Ramos (cell line): Measurements from ENCODE around the gene LIN7A.
"Not testable (repeated sequence)": the region's sequence is repeated elsewhere in the genome, so short reads cannot be mapped to it uniquely, and the experiment has no call there.

Source experiments
- in situ Hi-C: fragments of 300-500 bp; cut with MboI; formaldehyde crosslinking; loops from one replicate; pipeline ENCODE4 v1.14.3; 2022; ENCODE audit warnings: low sequenced_read_pairs; ENCODE audit not compliant: unreplicated experiment

Gene LIN7A

DNA sequence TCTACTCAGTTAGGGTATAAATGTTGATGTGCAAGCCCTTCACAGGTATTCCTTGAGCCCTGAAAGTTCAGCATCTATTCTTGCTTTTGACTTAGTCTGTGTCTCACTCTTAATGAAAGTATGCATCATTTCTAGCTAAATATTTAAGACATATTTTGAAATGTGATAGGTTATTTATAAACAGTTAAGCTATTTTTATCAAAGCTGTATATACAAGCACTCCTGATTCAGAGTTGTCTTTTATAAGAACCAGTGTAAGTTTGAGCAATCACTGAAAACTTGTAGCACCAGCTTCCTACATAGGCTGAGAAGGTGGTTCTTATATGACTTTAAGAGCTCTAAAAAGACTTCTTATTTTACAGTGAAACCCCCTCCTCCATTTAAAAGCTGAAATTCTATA, 122.4 kb downstream of the LIN7A start:
- in situ Hi-C loops = no loop called here

DNA sequence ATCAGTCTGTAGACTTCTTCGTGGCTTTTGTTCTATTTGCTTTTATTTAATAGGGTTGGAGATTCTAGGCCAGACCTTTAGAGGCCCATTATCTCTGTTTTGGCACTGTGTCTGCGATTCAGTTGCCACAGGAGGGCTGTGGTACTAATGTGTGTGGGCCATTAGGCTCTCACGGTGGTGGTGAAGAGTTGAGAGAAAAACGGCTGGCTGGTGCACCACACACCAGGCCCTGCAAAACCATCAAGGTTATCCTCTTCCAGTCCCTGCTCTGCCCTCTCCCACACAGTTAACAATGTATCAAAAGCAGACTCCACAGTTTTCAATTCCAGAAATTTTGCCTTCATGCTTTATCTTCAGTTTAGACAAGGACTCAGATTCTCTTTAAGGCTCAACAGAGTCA, 123.3 kb downstream of the LIN7A start:
- in situ Hi-C loops = no loop called here

DNA sequence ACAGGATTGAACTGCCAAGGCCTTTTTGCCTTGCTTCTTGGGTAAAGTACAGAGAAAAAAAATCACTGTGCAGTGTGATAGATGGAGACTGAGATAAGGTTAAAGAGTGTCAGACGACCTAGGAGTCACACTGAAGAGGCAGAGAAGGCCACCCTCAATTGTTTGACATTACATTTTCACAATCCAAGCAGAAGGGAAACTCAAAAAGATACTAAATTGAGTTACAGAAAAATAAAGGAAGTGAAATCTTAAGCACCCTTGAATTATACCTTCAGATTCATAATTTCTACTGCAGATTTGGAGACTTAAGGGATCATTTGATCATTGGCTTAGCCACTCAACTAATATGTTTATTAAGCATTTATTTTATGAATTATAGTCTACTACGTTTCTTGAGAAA, 123.9 kb downstream of the LIN7A start:
- in situ Hi-C loops = no loop called here

DNA sequence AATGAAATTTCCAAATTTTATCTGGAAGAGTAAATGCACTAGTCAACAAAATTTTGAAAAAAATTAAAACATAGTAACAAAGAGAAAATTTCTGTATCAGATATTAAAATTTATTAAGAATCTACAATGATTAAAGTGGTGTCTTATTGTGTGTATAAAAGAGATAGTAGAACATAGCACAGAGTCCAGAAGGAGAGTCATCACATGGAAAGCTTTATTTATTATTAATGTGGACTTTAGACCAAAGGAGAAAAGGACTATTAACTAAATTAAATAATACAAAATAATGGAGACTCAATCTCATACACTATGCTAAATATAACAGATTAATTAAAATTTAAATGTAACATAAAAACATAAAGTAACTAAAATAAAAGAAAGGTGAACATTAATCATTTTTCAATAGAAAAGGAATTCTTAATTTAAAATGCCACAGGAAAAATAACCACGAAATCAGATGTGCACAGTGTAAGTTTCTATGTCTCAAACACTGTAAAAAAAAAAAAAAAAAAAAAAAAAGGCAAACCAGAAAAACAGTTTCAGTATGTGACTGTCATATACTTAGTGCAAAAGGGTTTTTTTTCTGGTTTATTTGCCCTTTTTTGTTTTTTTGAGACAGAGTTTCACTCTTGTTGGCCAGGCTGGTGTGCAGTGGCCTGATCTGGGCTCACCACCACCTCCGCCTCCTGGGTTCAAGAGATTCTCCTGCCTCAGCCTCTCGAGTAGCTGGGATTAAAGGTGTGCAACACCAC, 125.6 kb downstream of the LIN7A start:
- in situ Hi-C loops = no loop called here

DNA sequence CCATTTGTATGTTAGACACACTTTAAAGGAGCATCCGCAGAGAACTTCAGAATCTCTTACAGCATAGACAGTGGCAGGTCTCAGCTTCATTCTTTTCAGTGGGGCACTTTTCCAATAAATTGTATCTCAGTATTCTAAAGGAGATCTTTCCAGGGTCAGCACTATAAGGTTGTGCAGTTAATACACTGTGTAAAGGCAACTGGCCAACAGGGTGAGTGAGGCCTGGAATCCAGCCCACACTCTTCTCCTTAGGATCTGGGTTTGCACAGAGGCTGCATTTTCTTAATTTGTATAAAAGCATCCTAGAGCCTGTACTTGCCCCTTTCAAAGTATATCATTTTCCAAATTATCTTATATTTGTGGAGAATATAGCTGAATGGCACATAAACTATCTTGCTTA, 126.9 kb downstream of the LIN7A start:
- in situ Hi-C loops = no loop called here

DNA sequence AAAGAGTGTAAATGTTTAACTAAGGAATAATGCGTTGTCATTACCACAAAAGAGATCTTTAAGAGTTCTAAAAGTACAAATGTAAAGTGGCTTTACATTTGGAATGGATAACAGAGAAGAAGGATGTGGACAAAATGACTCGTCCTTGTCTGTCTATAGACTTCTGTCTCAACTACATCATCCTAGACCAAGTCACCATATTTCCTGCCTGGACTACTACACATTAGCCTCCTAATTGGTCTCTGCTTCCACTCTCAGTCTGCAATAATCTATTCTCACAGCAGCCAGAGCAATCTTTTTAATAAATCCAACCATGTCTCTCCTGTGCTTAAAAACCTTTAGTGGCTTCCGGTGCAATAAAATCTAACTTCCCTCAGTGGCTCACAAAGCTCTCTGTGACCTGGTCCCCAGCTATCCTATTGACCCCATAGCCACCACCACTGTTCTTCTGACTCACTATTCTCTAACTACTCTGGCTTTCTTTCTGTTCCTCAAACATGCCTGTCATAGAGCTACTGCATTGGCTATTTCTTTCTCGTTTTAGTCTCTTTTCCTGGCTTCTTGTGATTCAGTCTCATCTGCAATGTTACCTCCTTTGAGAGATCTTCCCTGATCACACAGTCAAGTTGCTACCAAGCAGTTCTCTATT, 130.0 kb downstream of the LIN7A start:
- in situ Hi-C loops = no loop called here

DNA sequence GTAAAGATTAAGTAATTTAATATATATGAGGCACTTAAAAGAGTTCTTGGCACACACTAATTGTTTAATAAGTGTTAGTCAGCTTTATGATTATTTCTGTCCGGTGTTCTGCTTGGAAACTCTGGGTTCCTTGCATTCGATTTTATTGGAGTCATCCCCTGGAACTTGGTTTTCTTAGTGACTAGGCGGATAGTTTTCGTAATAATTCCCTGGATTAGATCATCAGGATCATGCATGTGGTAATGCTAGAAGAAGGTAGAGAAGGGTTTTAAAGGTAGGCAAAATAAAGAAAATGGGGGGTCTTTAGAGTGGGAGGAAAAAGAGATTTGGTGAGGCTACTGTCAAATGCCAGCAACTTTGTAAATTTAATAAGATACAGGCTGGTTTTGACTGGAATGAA, 132.6 kb downstream of the LIN7A start:
- in situ Hi-C loops = no loop called here

DNA sequence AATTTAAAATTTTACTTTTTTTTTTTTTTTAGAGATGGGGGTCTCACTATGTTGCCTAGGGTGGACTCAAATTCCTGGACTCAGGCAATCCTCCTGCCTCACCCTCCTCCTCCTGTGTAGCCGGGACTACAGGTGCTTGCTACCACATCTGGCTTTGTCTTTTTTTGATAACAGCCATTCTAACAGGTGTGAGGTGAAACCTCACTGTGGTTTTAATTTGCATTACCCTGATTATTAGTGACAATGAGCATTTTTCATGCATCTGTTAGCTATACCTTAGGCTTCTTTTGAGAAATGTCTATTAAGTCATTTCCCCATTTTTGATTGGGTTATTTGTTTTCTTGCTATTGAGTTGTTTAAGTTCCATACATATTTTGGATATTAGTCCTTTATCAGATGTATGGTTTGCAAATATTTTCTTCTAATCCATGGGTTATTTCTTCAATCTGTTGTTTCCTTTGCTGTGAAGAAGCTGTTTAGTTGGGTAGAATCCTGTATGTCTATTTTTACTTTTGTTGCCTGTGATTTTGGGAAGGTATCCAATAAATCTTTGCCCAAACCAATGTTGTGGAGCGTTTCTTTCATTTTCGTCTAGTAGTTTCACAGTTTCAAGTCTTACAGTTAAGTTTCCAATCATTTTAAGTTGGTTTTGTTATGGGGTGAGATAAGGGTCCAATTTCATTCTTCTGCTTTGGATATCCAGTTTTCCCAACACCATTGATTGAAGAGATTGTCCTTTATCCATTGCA, 134.9 kb downstream of the LIN7A start:
- in situ Hi-C loops = no loop called here

DNA sequence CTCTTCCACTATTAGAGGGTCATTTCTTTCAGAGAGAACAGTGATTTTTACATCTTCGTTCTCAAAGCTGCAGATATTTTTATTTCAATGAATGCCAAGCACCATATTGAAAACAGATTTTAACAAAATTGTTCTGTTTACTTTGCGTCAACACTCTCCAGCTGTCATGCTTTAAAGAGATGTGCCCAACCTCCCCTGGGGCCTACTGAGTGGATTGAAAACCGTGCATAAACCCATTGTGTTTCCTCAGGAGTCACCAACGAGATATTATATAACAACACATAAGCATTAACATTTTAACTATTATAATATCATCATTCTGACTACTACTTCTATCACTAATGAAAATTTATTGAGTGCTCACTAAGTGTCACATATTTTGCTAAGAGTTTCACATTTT, 139.5 kb downstream of the LIN7A start:
- in situ Hi-C loops = no loop called here

DNA sequence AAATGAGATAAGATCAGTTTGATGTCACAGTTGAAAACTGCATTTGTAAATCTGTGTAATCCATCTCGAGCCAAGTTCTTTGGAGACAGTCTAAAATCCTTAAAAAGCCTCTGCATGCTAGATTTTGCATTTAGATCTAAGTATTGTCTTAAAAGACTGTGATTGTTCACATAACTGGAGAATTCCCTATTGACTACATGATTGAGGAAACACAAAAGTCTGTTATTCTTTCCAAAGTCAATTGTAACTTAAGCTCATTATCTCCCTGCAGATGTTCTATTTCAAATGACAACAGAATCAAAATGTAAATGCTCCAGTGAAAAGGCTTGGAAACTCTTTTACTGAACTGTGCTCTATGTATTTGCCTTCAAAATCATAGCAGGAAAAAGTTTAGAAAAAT, 143.2 kb downstream of the LIN7A start:
- in situ Hi-C loops = no loop called here

DNA sequence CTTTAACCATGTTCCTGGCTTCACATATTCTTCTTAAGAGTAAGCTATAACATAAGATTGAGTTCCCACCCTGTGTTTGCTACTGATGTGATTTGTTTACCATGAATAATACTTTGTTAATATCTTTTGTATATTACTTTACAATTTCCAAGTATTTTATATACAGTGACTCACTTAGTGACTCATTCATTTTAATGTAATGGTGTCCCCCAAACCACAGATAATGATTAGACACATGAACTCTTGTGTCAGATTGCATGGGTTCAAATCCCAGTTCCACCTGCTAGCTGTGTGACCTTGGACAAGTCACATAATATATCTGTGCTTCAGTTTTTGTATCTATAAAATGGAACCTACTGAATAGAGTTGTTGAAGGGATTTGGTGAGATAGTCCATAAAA, 144.9 kb downstream of the LIN7A start:
- in situ Hi-C loops = no loop called here

DNA sequence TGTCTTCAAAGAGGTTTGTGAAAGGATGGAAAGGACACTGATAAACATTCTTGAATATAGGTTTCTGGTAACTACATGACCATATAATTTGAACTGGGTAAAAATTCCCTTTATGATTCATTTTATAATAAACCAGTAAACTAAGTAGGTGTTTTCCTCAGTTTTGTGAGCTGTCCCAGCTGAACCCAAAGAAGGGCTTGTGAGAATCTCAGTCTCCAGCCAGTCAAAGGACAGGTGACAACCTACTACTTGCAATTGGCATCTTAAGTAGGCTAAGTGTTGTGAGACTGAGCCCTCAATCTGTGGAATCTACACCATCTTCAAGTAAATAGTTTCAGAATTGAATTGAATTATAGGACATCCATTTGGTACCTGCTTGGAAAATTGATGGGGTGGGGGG, 145.9 kb downstream of the LIN7A start:
- in situ Hi-C loops = no loop called here

DNA sequence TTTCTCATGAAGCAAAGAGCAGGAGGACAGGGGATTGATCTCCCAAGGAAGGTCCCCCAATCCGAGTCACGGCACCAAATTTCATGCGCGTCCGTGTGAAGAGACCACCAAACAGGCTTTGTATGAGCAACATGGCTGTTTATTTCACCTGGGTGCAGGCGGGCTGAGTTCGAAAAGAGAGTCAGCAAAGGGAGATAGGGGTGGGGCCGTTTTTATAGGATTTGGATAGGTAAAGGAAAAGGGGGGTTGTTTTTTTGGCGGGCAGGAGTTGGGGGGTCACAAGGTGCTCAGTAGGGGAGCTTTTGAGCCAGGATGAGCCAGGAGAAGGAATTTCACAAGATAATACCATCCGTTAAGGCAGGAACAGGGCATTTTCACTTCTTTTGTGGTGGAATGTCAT, 149.3 kb downstream of the LIN7A start:
- in situ Hi-C loops = not testable (repeated sequence)

DNA sequence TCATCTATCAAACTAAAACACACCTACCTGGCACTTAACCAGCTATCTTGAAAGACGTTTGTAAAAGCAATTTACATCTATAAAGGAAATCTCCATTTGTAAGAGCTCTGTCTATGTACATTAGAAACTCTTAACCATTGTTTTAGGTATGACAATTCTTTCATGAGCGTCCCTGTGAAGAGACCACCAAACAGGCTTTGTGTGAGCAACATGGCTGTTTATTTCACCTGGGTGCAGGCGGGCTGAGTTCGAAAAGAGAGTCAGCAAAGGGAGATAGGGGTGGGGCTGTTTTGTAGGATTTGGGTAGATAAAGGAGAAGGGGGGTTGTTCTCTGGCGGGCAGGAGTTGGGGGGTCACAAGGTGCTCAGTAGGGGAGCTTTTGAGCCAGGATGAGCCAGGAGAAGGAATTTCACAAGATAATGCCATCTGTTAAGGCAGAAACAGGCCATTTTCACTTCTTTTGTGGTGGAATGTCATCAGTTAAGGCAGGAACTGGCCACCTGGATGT, 154.7 kb downstream of the LIN7A start:
- in situ Hi-C loops = not testable (repeated sequence)

DNA sequence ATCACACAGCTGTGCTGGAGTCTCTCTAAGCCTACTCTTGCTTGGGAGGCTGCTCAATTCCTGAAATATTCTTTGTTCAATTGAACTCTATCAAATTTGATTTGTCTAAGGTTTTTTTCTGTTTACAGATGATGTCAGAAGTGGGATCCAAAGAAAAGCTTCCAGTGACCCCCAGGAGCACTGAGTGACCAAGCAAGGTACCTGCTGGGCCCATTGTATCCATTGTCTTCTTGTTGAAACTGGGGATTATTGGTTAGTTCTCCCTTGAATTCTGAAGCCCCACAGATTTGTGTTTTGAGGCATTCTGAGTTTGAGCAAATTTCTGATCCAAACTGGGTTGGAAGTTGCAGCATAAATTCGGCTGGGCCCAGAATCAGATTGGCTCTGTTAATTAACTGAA, 156.4 kb downstream of the LIN7A start:
- in situ Hi-C loops = no loop called here

DNA sequence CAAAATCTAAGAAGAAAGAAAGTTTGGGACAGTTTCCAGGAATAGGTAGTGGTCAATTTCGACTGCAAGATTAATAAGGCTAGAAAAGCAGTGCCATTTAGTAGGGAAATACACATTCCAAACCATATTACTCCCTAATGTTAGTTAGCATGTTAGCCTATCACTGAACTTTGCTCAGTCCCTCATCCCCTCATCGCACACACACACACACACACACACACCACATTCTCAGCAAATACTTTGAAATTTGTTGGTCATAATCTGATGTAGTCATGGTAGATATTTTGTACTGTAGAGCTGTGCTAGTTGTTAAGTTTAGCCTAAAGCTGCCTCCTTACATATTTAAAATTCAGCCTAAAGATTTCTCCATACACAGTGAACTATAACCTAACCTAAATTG, 157.0 kb downstream of the LIN7A start:
- in situ Hi-C loops = no loop called here

DNA sequence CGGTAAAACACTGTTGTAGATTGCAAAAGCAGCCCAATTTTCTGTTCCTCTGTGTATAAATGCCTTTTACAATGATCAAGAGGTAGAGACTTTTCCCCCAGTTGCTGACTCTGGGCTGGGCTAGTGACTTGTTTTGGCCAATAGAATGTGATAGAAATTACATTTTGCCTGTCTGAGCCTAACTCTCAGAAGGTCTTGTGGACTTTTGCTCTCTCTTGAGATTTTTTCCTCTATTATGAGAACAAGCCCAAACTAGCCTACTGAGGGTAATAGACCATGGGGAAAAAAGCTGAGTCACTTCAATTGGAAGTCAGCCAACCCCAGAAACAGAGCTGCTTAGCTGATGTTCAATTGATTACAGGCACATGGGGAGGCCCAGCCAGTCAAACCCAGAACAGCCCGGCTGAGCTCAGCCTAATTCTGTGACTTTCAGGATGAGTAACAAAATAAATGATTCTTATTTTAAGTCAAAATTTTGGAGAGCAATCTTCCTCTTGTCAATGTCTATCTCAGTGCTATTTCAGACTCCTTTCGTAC, 159.7 kb downstream of the LIN7A start:
- in situ Hi-C loops = no loop called here

DNA sequence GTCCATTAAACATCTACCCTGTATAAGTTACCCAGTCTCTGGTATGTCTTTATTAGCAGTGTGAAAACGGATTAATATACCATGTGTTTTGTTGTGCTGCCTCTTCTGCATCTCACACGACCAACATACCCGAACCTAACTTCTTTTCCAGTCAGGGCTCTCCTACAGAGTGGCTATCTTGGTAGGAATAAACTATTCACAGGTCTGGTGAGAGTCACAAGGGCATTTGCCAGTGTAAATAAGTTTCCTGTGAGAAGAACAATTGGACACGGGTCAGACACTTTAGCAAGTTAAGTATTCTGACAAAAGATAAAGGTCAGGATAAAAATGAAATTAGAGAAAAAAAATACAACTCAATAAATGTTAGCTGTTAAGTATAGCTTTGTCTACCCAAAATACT, 160.1 kb downstream of the LIN7A start:
- in situ Hi-C loops = no loop called here

DNA sequence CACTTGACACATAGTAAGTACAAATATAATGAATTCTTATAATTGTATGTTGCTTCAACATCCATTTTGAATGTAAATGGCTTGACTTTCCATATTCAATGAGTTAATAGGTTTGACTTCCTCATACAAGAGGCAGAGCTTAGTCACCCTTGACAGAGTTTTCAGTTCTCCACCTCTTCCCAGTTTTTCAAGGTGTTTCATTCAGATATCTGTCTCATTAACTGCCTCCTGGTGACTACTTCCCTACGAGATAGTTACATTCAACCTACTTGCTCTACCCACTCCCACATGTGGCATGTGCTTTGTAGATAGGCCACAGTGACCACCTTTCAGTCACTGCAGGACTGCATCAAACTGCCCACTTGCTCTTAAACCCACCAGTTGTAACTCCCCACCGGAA, 161.0 kb downstream of the LIN7A start:
- in situ Hi-C loops = no loop called here

DNA sequence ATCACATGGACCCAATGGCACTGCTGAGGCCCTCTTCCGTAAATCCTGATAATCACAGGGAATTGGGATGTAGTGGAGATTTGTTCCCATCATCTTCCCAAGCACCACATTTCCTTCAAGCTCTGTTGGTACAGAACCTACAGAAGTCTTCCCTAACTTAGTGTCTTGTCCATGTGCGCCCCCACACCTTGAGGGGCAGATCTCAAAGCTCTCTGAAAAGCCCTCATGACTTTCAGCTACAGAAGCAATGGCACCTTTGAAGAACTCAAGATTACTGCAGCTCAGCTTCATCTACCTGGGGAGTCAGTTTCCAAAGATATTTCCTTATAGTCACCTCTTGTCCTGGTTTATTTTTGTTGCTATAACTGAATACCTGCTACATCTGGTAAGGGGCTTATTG, 166.8 kb downstream of the LIN7A start:
- in situ Hi-C loops = loop anchor here (25.0 kb wide), 1 partner anchor 359 kb away; no protein-coding TSS in a partner anchor
